Myocyte (in vitro differentiated cells): ENCODE data around the gene NFAM1. TPM values are rescaled to one million over a fixed set of nuclear protein-coding genes. Genes with fewer than 3 reads are reported as not detected.
A peak's percentile ranks its signal among the peaks of the same experiment; 100 is the strongest.

ENCODE experiments used
- DNase-seq: peaks from one replicate; pipeline ENCODE4 v3.0.0-alpha.2; 2012; ENCODE audit warnings: low read depth
- total RNA-seq: library from RNA; depleted of rRNA; stranded (reverse); fragments of >200 nt; gene quantifications from 2 replicates; pipeline ENCODE4 v1.2.3, GENCODE V29; 2014

NFAM1 gene
- total RNA-seq, 1 donor from 2014 or later, result not detected

DNA sequence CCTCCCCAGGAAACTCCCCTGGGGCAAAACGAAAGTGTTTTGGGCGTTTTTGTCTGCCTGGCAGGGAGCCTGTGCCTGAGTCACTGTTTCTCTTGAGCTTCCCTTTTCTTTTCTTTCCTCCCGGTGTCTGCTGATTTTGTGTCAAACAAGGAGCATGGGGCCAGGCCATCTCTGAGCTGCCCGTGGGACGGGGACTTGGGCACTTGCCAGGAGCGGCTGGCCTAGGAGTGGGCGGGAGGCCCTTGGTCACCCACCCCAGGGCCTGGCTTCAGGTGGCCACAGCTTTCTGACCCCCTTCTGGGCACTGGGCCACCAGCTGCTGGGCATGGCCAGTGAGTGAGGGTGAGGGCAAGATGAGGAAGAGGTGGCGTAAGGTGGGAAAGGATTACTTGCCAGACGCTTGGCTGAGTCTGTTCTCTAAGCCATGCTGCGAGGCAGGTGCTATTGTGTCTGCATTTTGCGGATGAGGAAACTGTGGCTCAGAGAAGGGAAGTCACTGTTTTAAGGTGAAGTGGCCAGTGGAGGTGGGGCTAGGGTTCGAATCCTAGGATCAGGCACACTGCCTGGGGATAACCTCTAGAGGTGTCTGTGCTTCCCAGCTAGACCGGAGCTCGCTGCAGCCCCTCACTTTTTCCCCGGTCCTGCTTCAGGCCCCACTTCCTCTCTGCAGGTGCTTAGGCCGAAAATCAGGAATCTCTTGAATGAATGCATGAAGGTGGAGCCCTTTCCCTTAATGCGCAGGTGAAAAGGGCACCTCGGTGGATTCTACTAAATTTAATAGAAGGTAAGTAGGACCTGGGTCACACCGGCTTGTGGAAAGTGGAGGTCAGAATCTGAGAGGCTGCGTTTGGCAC, 7.8 kb upstream of the NFAM1 start:
- no peak for DNase-seq

DNA sequence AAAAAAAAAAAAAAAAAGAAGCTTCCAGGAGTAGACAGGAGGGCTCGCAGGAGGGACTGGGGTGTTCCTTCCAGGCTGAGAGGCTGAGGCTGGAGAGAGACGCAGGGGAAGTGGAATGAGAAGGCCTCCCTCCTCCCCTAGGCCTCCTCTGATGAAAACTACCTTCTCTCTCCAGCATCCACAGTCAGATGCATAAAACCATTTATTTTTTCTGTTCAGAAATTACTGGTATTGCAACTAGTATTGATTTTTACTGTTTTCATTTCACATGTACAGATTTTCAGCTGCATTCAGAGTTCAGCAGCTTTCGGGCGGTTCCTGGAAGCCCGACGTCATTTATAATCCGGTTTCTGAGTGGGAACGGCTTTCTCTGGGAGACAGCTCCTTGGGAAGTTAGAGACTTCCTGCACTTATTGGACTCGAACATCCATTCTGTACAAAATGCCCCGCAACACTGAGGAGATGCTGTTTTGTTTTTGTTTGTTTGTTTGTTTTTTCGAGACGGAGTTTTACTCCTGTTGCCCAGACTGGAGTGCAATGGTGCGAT, 6.9 kb upstream of the NFAM1 start:
- DNase-seq, result no peak

DNA sequence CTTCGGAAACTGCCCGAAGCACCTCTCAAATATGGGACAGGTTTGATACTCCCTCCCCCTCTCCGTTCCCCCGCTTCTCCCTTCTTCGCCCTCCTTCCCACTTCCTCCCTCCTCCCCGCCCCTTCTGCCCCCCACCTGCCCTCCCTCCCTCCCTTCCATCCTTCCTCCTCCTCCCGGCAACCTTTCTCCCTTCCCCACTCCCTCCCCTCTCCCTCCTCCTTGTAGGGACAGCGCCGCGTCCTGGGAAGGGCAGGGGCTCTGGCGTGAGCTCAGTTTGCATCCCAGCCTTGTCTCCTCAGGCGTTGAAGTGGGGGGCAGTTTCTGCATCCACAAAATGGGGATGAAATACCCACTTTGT, 6.1 kb upstream of the NFAM1 start:
- no peak for DNase-seq

DNA sequence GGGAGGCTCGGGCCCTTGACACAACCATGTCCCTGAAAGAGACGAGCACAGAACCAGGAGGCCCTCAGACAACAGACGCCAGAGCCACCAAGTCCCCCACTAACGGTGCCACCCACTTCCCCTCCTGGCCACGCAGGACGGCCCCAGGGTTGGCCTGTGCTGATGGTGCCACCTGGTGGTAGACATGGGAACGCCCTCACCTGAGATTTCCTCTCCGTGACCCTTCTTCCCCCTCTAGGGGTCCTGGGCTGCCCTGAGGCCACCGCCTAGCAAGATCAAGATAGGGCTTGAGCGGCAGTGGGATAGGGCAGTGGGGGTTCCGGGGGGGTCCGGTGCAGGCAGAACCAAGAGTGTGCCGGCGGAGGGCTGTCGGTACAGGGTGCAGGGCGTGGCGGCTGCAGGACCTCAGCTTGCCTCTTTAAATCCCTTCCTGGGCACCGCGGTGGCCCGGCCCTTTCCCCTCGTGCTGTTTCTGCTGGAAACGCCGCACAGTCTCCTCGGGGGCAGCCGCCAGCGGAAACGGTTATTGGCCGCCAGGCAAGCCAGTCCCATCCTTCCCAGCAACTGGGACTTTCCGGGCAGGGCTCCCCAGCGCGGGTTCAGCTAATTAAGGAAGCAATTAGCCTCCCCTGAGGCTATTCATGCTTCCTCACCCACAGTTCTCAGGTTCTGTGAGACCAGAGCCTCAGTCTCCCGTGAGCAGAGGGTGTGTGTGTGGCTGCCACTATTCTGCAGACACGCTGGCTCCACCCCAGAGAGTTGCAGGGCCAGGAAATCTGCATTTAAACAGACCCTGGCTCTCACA, 5.5 kb upstream of the NFAM1 start:
- DNase-seq, result peak; percentile 45

DNA sequence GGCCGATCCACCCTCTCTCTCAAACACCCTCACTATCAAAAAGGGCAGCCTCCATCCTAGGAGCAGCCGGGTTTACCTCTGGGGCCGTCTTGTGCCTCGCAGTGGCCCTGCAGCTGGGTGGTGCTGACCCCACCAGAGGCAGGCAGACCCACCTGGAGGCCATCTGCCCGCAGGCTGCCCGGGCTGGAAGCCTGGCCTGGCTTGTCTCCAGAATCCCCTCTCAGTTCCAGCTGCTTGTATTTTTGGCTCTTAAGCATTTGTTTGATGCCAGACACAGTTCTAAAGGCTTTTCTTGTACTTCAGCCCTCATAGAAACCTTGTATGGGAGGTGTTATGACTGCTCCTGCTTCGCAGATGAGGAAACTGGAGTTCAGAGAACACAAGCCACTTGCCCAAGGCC, 4.2 kb upstream of the NFAM1 start:
- DNase-seq, result no peak

DNA sequence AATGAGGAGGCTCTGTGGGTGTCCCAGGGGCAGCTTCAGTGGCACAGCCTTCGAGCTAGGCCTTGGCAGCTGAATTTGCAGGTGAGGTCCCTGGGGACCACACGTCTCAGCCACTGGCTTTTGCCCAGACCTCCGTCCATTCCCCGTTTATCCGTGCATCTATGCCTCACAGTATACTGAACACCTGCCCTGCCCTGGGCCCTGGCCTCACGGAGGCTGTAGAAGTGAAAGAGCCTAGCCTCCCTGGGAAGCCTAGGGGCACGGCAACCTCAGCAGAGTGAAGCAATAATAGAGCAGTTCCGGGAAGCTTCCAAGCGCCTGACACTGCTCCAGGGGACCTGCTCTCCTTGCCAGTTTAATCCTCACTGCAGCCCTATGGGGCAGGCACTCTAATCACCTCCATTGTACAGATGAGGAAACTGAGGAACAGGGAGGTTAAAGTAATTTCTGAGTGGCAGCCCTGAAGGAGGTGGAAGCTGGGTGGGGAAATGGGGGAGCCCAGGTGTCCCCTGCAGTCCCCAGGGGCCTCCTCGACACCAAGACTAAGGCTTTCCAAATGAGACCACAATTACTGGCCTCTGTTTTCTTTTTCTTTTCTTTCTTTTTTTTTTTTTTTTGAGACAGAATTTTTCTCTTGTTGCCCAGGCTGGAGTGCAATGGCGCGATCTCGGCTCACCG, 2.7 kb upstream of the NFAM1 start:
- no peak for DNase-seq

DNA sequence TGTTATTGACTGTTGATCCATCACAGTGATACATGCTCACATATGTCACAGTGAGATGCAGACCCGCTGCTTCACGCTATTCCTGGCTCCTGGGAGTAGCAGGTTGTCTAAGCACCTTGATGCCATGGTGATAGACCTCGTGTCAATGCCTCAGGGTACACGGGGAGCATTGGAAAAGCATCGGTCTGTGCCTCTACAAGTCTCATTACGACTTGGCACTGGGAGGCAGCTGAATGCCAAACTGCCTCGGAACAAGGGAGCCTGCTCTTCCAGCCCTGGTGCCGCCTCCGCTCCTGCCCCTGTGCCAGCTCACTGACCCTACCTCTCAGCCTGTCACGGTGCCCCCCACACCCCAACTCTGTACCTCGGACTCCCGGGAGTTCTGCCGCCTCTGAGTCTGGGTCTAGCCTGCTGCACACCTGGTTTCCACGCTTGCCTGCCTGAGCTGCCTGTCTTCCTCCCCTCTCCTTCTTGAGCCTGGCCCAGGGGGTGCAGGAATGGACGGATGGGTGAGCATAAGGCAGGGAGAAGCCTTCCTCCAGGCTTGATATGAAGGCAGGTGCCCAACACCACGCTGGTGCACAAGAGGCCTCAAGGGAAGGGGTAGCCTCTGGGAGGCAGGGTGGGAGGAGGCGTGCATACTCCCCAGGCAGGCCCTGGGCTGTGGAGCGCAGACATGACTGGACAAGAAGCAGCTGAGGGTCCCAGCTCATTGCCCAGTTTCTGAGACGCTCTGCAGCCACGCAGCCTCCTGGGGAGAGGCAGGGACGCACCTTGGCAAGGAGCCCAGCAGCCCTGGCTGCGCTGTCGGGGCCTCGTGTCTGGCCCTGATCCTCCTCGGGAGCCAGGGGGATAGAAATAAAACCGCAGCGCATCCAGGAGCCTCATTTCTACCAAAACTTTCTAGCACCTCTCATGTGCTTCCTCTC, 1.8 kb upstream of the NFAM1 start:
- no peak for DNase-seq

DNA sequence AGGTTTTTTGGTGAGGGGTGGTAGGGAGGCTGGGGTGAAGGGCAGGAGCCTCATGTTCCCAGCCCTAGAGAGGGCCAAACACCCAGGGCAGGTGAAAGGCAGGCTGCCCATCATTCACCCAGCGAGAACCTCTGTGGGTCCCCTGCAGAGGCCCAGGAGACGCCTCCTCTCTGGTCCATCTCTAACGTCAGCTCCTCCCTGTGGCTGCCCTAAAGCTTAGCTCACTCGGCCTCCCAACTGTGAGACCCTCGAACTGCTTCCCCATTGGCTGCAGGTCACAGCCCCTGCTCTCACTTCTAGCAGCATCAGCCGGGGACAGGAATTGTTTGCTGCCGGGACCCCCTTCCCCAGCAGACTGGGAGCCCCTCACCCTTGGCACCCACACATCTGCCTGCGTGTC, 615 bp upstream of the NFAM1 start:
- DNase-seq, result no peak

DNA sequence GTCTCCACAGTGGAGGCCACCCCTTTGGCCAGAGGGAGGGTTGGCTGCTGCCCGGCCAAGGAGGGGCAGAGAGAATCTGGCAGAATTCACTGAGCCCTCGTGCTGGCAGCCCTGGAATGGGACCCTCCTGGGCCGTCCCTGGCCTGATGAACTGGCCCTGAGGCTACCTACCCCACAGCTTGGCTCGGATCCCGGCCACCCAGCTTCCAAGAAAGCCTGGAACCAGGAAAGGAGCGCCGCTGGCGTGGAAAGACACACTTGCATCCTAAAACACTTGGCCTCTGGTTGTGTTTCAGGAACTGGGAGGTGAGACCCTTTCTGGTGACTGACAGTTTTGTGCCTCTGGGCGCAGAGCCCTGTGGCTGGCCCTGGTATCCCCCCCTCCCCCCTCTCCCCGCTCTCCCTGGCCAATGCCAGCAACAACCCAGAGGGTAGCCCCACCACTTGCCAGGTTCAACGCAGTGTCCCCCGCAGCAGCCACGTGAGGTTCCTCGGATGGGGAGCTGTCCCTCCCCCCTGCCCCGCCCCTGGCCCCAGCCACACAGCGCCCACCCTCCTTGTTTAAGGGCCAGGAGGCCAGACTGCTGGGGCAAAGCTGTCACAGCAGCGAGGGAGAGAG, 693 bp downstream of the NFAM1 start:
- DNase-seq, result no peak

DNA sequence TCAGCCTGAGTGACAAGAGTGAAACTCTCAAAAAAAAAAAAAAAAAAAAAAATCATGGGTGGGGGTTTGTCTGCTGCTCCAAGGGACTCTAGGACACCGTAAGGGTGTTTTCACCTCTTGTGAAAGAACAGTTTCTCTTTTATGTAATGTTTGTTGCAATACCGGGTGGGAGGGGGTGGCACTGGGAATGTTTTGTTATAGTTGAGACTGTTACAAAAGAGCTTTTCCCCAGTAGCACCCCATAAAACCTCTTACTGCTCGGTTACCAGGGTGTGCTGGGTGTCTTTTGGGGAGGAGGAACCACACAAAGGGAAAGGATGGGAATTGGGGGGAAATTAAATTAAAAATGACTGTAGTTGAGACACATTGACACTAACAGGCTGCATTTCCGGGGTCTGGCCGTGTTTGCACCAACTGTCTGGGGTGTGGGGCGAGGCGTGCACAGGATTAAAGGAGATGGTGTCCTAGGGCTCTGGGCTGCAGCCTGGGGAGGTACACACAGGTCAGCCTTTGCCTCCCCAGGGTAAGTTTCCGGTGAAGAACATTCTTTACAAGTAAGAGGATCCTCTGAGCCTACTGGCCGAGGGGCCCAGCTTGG, 1.6 kb downstream of the NFAM1 start:
- no peak for DNase-seq

DNA sequence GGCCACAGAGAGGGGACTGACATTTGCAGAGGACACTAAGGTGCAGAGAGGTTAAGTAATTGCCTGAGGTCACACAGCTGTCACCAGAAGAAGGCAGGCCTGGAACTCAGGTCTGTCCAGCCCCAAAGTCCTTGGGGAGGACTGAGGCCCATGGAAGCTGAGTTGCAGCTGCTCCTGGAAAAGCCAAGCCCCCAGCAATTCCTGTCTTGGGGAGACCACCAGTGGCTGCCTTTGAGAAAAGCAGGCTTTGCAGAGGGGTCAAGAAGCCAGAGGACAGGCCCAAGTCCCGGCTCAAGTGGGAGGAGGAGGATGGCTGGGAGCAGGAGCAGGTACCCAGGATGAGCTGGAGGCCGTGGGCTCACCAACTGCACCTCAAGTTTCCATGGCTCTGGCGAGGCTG, 3.4 kb downstream of the NFAM1 start:
- no peak for DNase-seq

DNA sequence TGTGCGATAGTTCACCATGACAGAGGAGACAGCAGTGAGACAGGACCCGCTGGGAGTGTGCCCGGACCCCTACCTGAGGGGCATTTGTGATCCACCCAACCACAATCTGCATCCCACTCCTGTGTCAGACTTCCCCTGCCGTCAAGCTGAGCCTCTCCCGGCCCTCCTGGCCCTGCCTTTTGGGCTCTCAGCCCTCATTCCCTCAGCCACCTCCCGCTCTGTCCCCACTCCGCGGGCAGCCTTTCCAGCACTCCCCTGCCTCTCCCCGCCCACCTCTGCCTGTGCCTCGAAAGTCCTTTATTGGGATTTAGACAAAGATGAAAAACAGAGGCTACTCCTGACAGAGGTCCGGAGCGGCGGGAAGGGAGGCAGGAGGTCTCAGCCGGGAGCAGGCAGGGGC, 4.2 kb downstream of the NFAM1 start:
- no peak for DNase-seq

DNA sequence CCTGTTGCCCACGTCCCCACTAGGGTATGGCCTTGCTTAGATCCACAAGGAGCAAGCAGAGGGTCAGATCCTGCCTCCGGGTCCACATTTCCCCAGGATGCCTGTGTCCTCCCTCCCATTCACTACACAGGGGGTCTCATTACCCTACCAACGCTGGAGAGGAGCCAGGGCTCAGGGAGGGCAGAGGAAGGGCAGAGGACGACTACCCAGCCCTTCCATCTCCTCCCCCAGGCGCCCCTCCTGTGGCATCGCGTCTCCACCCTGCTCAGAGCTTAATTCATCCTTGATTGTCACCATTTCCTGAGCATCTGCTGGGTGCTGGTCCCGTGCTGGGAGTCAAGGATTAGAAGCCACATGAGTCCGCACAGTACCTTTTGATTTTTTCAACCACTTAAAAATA, 5.0 kb downstream of the NFAM1 start:
- DNase-seq, result no peak

DNA sequence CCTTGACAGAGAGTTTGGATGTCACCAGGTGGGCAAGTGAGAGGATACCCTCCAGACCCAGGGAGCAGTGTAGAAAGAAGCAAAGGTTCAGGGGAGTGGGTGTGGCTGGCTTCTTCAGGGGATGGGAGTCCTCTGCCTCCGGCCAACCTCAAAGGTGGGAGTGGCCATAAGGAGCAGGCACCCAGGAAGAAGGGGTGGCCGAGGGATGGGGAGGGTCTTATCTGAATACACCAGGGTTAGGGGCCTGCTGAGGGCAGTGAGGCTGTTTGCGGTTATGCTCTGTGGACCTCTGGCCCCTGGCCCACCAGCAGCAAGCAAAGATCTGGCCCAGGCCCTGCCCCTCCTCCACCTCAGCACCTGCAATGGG, 6.2 kb downstream of the NFAM1 start:
- no peak for DNase-seq

DNA sequence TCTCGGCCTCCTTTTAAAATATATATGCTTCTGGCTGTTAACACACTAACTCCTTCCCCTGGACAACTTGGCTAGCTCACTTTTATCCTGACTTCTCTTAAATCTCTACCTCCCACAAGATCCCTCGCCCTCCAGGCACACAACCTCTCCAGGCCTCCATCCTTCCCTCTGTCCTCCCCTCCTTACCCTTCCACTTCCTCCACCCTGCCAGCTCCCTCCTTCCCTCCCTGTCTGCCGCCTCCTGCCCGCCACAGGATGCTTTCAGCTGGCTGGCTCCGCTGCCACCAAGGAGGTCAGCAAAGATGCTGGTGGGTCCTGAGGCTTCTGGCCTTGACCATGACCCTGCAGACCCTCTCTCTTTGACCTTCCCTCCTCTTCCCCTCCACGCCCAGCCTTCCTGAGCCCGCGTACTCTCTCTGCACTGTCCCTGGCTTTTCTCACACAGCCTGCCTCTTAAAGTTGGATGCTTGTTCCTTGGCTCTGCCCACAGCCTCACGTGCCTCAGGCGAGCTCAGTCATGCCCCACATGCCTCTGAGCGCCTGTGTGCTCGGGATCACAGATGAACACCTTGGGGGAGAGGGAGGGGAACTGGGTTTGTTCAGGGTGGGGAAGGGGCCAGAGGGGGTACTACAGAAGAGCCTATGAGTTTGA, 6.7 kb downstream of the NFAM1 start:
- DNase-seq, result no peak

DNA sequence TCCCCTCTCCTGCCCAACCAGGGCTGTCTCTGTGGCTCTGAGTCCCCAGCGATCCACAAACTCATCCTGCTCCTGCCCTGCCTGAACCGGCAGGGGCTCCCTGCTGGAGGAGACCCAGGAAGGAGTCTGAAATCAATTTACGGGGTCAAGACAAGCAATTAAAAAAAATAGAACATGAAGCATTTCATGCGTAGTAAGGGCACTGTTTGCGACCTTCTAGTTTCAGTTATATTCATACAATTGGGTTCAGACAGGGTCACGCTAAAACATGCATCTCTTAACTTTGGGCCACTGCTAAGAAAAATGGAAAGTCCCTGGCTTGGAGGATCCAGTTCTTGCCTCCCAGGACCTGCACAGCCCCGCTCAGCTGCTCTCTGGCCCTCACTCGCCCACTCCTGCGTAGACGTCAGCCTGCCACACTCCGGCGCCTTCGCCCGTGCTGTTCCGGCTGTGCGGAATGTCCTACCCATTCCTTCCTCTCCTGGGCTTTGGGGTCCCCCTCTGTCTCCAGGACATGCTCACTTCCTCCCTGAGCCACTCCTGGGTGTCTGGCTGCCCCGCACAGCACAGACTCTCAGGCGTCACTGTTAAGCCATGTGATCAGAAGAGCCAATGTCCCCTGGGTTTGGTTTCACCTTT, 12.8 kb downstream of the NFAM1 start:
- no peak for DNase-seq

DNA sequence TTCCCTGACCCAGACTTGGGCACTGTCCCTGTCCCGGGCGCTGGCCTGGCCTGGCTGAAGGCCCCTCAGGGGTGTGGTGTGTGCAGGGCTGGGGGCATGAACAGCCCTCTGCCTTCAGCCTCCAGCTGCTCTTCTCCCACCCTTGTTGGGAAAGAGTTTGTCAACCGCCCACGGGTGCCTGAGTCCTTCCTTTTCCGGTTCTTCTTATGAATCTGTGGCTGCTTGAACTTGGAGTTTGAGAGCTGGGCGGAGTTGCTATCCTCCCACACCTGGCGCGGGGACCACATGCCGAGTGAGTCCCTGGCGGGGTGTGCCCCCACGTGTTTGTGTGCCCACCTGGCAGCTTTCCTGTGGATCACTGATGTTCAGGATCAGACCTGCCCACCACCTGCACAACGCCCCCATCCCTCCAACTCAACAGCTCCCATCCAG, 13.4 kb downstream of the NFAM1 start:
- no peak for DNase-seq

DNA sequence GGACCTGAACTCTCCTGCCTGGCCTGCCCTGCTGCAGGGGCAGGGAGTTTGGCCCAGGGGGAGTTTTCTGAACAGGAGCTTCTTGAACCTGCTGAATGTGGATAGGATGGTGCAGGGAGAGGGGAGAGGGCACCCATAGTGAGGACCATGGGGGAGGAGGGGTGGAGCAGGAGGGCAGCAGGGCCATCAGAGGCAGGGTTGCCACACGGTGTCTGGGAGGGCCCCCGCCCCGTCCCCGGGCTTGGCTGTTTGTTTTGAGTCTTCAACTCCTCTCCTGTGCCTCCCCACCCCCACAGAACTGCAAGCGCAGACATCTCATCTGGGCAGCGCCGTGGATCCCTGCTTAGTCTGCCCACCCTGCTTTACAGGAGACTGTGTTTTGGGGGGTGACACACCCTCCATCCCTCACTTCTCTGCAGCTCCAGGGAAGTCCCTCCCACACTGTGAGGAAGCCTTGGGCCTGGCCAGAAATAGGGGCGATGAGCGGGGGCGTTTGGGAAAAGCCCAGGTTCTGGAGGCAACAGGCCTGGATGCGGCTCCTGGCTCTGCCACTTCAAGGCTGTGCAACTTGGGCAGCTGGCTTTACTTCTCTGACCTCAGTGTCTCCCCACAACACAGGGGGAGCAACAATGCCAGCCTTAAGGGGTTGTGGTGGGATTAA, 14.4 kb downstream of the NFAM1 start:
- no peak for DNase-seq
